ENCODE results near the gene LAMB3. TPM values are rescaled to one million over a fixed set of nuclear protein-coding genes. Genes with fewer than 3 reads are reported as not detected.

Gene LAMB3
- total and polyA plus RNA-seq, 2 donors (not counting 1 experiment from before 2014, with no cell fraction given): 0.33 to 0.37 TPM

- ChIA-PET POLR2A (no interaction called here), CTCF (no interaction called here)
- no peak overlapping the region for H3K4me2 ChIP-seq (replicated peaks; ENCODE audit: low read depth, low read length, poor library complexity, severe bottlenecking)
- H3K27me3 ChIP-seq (replicated peaks in 1 of 4; ENCODE audit: control extremely low read depth in 1 of 4, control insufficient read depth in 3 of 4, insufficient read depth in 4 of 4, low read length in 3 of 4): peaks cover 0 to 8% (median 0%) of the 10 kb centered on the region in 4 experiments
- no peak overlapping the region for H3K27ac ChIP-seq (ENCODE audit: low read length in 2 of 2)
- no peaks in the 10 kb centered on the region for H4K20me1 ChIP-seq (ENCODE audit: control insufficient read depth, insufficient read depth, low read length, poor library complexity, severe bottlenecking)
- peaks cover 5% of the 10 kb centered on the region in 2 donors for H3K4me1 ChIP-seq (ENCODE audit: control insufficient read depth in 2 of 2, insufficient read depth in 2 of 2, low read length in 2 of 2)
- no peaks in the 10 kb centered on the region for H3K9me3 ChIP-seq (ENCODE audit: control extremely low read depth in 1 of 3, control insufficient read depth in 2 of 3, insufficient read depth in 1 of 3, low read length in 2 of 3)
- H3K79me2 ChIP-seq (ENCODE audit: control insufficient read depth, insufficient read depth, low read length): no peaks in the 10 kb centered on the region
- ATAC-seq (ENCODE audit: low read depth) (no peak), DNase-seq (no peak)
- H3K4me3 Mint-ChIP-seq: no peak overlapping the region
- no peak overlapping the region for H3K4me3 ChIP-seq (ENCODE audit: control extremely low read depth in 1 of 5, extremely low read depth in 1 of 5, insufficient read depth in 1 of 5, low read depth in 2 of 5, low read length in 4 of 5)
- TF ChIP-seq CTCF (IDR thresholded peaks at IDR 0.05) (no peak), EZH2 (IDR thresholded peaks at IDR 0.05; ENCODE audit: borderline replicate concordance, insufficient read depth, low read depth, low read length, poor library complexity, severe bottlenecking) (no peak)
- peaks cover 6% of the 10 kb centered on the region for H3K4me1 Mint-ChIP-seq
- H3K27ac Mint-ChIP-seq: no peak overlapping the region
- WGBS (ENCODE audit: insufficient coverage): 93% methylated on average over 5 of the region's 9 CpGs
- intact Hi-C loops (cut with micrococcal nuclease): no loop called here
- H3K36me3 ChIP-seq (replicated peaks in 1 of 2; ENCODE audit: control extremely low read depth in 1 of 2, control insufficient read depth in 1 of 2, extremely low read depth in 1 of 2, insufficient read depth in 2 of 2, low read length in 1 of 2): no peaks in the 10 kb centered on the region
- H3K27me3 Mint-ChIP-seq: peaks cover 19% of the 10 kb centered on the region
- no peak overlapping the region for H3K9ac ChIP-seq (ENCODE audit: low read length)
- no peak overlapping the region for H2AFZ ChIP-seq (ENCODE audit: insufficient read depth, low read depth, low read length, poor library complexity, severe bottlenecking)
- H3K9me3 Mint-ChIP-seq (ENCODE audit: insufficient read depth): no peaks in the 10 kb centered on the region
These were observed 3.4 kb upstream of the LAMB3 start for GRCh38 chr1:209655411-209656231.

GRCh38 chr1:209653915-209654351, 1.7 kb upstream of the LAMB3 start:
- Mint-ChIP-seq H3K9me3 (ENCODE audit: insufficient read depth) (no peaks in the 10 kb centered on the region), H3K4me3 (no peak overlapping the region), H3K27me3 (peaks cover 15% of the 10 kb centered on the region), H3K4me1 (no peaks in the 10 kb centered on the region), H3K27ac (no peak overlapping the region)
- peaks cover 0 to 8% (median 0%) of the 10 kb centered on the region in 4 experiments for H3K27me3 ChIP-seq (replicated peaks in 1 of 4; ENCODE audit: control extremely low read depth in 1 of 4, control insufficient read depth in 3 of 4, insufficient read depth in 4 of 4, low read length in 3 of 4)
- no peak overlapping the region for H3K4me3 ChIP-seq (ENCODE audit: control extremely low read depth in 1 of 5, extremely low read depth in 1 of 5, insufficient read depth in 1 of 5, low read depth in 2 of 5, low read length in 4 of 5)
- H3K4me1 ChIP-seq (ENCODE audit: control insufficient read depth in 2 of 2, insufficient read depth in 2 of 2, low read length in 2 of 2): no peaks in the 10 kb centered on the region
- TF ChIP-seq CTCF (IDR thresholded peaks at IDR 0.05): no peak
- TF ChIP-seq EZH2 (IDR thresholded peaks at IDR 0.05; ENCODE audit: borderline replicate concordance, insufficient read depth, low read depth, low read length, poor library complexity, severe bottlenecking): no peak
- no peaks in the 10 kb centered on the region for H3K79me2 ChIP-seq (ENCODE audit: control insufficient read depth, insufficient read depth, low read length)
- no peak overlapping the region for H3K4me2 ChIP-seq (replicated peaks; ENCODE audit: low read depth, low read length, poor library complexity, severe bottlenecking)
- 90% methylated on average over 7 of the region's 7 CpGs for WGBS (ENCODE audit: insufficient coverage)
- H3K9ac ChIP-seq (ENCODE audit: low read length): no peak overlapping the region
- DNase-seq: no peak
- intact Hi-C loops (cut with micrococcal nuclease): no loop called here
- POLR2A ChIA-PET: no interaction called here
- no peaks in the 10 kb centered on the region for H3K9me3 ChIP-seq (ENCODE audit: control extremely low read depth in 1 of 3, control insufficient read depth in 2 of 3, insufficient read depth in 1 of 3, low read length in 2 of 3)
- H3K36me3 ChIP-seq (replicated peaks in 1 of 2; ENCODE audit: control extremely low read depth in 1 of 2, control insufficient read depth in 1 of 2, extremely low read depth in 1 of 2, insufficient read depth in 2 of 2, low read length in 1 of 2): no peaks in the 10 kb centered on the region
- no peak overlapping the region for H3K27ac ChIP-seq (ENCODE audit: low read length in 2 of 2)
- CTCF ChIA-PET: no interaction called here
- H4K20me1 ChIP-seq (ENCODE audit: control insufficient read depth, insufficient read depth, low read length, poor library complexity, severe bottlenecking): no peaks in the 10 kb centered on the region
- ATAC-seq (ENCODE audit: low read depth): no peak
- H2AFZ ChIP-seq (ENCODE audit: insufficient read depth, low read depth, low read length, poor library complexity, severe bottlenecking): no peak overlapping the region
